Measurements from ENCODE around the gene MAOB. TPM values are rescaled to one million over a fixed set of nuclear protein-coding genes. Genes with fewer than 3 reads are reported as not detected.

MAOB gene
- total RNA-seq, 4 donors from 2014 or later, result 32.9 to 131 (median 58.2) TPM

GRCh38 chrX:43809463-43809862 is 72.8 kb downstream of the MAOB start:
- Histone ChIP-seq H3K27ac (peak overlapping the region; percentile 65 to 72), H3K36me3 (no peaks in the 10 kb centered on the region)
- DNase-seq, result peak; percentile 20 to 53

GRCh38 chrX:43808231-43808630 is 74.0 kb downstream of the MAOB start:
- H3K4me3 ChIP-seq, result no peak overlapping the region
- no peaks in the 10 kb centered on the region for H3K36me3 ChIP-seq
- no peaks in the 10 kb centered on the region for H3K9me3 ChIP-seq
- TF ChIP-seq POLR2A (IDR thresholded peaks at IDR 0.05), result no peak
- TF ChIP-seq CTCF (IDR thresholded peaks at IDR 0.05), result no peak
- intact Hi-C loops (cut with DNase I; ENCODE audit: low total_unique reads), result no loop called here
- peak overlapping the region; percentile 65 to 72 for H3K27ac ChIP-seq
- no peak for DNase-seq
- no peaks in the 10 kb centered on the region for H3K27me3 ChIP-seq
- no peaks in the 10 kb centered on the region for H3K4me1 ChIP-seq

More at GRCh38 chrX:43809463-43809862, 72.8 kb downstream of the MAOB start:
- no peaks in the 10 kb centered on the region for H3K27me3 ChIP-seq
- intact Hi-C loops (cut with DNase I; ENCODE audit: low total_unique reads), result no loop called here
- H3K9me3 ChIP-seq, result no peaks in the 10 kb centered on the region
- H3K4me1 ChIP-seq, result no peaks in the 10 kb centered on the region
- no peak overlapping the region for H3K4me3 ChIP-seq
- TF ChIP-seq POLR2A (IDR thresholded peaks at IDR 0.05) (no peak), CTCF (IDR thresholded peaks at IDR 0.05) (no peak)

- H3K27ac ChIP-seq, result no peak overlapping the region
- DNase-seq, result no peak
- TF ChIP-seq POLR2A (IDR thresholded peaks at IDR 0.05), result no peak
- no peak for TF ChIP-seq CTCF (IDR thresholded peaks at IDR 0.05)
- H3K9me3 ChIP-seq, result no peaks in the 10 kb centered on the region
- H3K36me3 ChIP-seq, result no peaks in the 10 kb centered on the region
- no peaks in the 10 kb centered on the region for H3K27me3 ChIP-seq
- intact Hi-C loops (cut with DNase I; ENCODE audit: low total_unique reads), result no loop called here
- no peak overlapping the region for H3K4me3 ChIP-seq
- no peaks in the 10 kb centered on the region for H3K4me1 ChIP-seq
These were observed 76.7 kb downstream of the MAOB start for GRCh38 chrX:43805579-43805978.

- DNase-seq, result no peak
- H3K36me3 ChIP-seq, result no peaks in the 10 kb centered on the region
- intact Hi-C loops (cut with DNase I; ENCODE audit: low total_unique reads), result no loop called here
- peak overlapping the region in 1 of 2 donors; percentile 34 for H3K27ac ChIP-seq
- H3K4me3 ChIP-seq, result no peak overlapping the region
- H3K27me3 ChIP-seq, result peaks cover 0 to 6% of the 10 kb centered on the region in 2 donors
- TF ChIP-seq POLR2A (IDR thresholded peaks at IDR 0.05) (no peak), CTCF (IDR thresholded peaks at IDR 0.05) (no peak)
- H3K4me1 ChIP-seq, result no peaks in the 10 kb centered on the region
- H3K9me3 ChIP-seq, result no peaks in the 10 kb centered on the region
These were observed 78.2 kb downstream of the MAOB start for GRCh38 chrX:43804021-43804420.

- no peak for TF ChIP-seq POLR2A (IDR thresholded peaks at IDR 0.05)
- no peak for TF ChIP-seq CTCF (IDR thresholded peaks at IDR 0.05)
- intact Hi-C loops (cut with DNase I; ENCODE audit: low total_unique reads), result no loop called here
- Histone ChIP-seq H3K27me3 (no peaks in the 10 kb centered on the region), H3K27ac (no peak overlapping the region), H3K36me3 (no peaks in the 10 kb centered on the region), H3K4me3 (no peak overlapping the region), H3K4me1 (no peaks in the 10 kb centered on the region), H3K9me3 (no peaks in the 10 kb centered on the region)
- no peak for DNase-seq
These were observed 96.2 kb downstream of the MAOB start for GRCh38 chrX:43785930-43786591.
